WI38 (cell line): ENCODE measurements around the gene GALNTL6.

Source experiments
- H3K4me3 ChIP-seq: 2 replicates; pipeline ENCODE4 v1.5.1; 2011; ENCODE audit warnings: low read depth, mild to moderate bottlenecking, control low read depth, low read length
- CTCF ChIP-seq: IDR thresholded peaks from 2 replicates; pipeline ENCODE4 v1.5.1; 2012; ENCODE audit warnings: low read depth, mild to moderate bottlenecking, control low read depth, low read length

The GALNTL6 gene

GRCh38 chr4:172857026-172857425 is 1043.8 kb downstream of the GALNTL6 start:
- no peak overlapping the region for H3K4me3 ChIP-seq
- TF ChIP-seq CTCF: no peak

- no peak for TF ChIP-seq CTCF
- no peak overlapping the region for H3K4me3 ChIP-seq
Observed at GRCh38 chr4:172858731-172859230, 1045.6 kb downstream of the GALNTL6 start.

GRCh38 chr4:172865103-172865502 is 1051.9 kb downstream of the GALNTL6 start:
- H3K4me3 ChIP-seq: no peak overlapping the region
- no peak for TF ChIP-seq CTCF

GRCh38 chr4:172865531-172866127 is 1052.4 kb downstream of the GALNTL6 start:
- H3K4me3 ChIP-seq: no peak overlapping the region
- no peak for TF ChIP-seq CTCF

- TF ChIP-seq CTCF: no peak
- H3K4me3 ChIP-seq: no peak overlapping the region
Observed at GRCh38 chr4:172866421-172866820, 1053.2 kb downstream of the GALNTL6 start.

- no peak overlapping the region for H3K4me3 ChIP-seq
- TF ChIP-seq CTCF: no peak
Observed at GRCh38 chr4:172867835-172868234, 1054.6 kb downstream of the GALNTL6 start.

- H3K4me3 ChIP-seq: no peak overlapping the region
- TF ChIP-seq CTCF: no peak
Observed at GRCh38 chr4:172868271-172868670, 1055.1 kb downstream of the GALNTL6 start.
